GM18519 (cell line): ENCODE results near the gene GLYATL2.

ENCODE experiments used
- ATAC-seq: cut with Tn5 transposase; IDR thresholded peaks from one replicate; pipeline ENCODE4 v1.9.1; 2021; ENCODE audit warnings: mild to moderate bottlenecking, moderate library complexity; ENCODE audit not compliant: unreplicated experiment, low FRiP score

GLYATL2 gene

GRCh38 chr11:58801974-58802545 is 42.4 kb downstream of the GLYATL2 start:
- no peak for ATAC-seq

DNA sequence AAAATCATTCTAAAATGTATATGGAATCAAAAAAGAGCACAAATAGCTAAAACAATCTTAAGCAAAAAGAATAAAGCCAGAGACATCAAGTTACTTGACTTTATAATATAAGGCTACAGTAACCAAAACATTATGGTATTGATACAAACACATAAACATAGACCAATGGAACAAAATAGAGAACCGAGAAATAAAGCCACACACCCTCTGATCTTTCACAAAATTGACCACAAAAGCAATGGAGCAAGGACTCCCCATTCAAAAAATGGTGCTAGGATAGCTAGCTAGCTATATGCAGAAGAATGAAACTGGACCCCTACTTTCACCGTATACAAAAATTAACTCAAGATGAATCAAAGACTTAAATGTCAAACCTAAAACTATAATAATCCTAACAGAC is 43.2 kb downstream of the GLYATL2 start:
- ATAC-seq = no peak

- ATAC-seq = no peak
Observed at GRCh38 chr11:58796333-58796732, 48.2 kb downstream of the GLYATL2 start.

DNA sequence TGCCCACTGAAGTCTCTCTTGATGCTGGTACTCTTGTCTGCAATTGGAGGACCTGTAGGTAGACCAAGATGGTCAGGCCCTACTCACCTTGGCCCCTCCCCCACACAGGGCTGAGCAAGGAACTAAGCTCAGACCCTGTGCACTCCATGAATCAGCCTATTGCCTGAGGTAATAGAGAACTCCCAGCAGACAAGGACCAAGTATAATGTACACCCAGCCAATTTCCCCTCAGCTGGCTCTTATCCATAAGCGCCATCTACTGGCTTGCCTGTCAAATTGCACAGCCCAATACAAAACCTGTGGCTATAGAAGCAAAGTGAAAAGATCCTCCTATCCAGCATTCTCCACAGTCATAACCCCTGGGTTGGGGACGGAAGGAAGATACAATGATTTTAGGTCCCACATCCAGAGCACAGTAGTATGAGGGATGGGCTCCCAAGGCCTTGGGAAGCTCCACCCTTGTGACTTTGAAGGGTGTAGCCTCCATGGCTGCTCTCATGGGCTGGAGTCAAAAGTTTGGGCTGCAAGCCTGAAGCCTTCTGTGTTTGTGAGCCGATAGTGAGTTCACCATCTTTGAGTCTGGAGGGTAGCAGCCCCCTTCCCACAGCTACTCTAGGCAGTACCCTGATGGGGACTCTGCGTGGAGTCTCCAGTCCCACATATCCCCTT is 56.0 kb downstream of the GLYATL2 start:
- ATAC-seq = peak; percentile 95

DNA sequence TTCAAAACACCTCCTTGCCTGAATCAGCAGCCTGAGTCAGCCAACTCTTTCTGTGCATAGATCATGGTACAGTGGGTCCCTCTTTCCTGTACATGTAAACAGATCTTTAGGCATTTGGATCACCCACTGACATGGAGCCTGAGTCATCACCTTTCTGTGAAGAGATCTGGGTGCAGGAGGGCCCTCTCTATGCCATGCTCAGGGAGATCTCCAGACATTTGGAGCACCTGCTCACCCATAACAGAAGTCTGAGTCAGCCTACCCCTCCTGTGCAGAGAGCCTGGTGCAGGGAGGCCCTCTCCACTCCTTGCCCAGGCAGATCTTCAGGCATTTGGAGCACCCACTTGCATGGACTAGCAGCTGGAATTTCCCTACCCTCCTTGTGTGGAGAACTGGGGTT is 56.6 kb downstream of the GLYATL2 start:
- ATAC-seq = no peak

- no peak for ATAC-seq
Observed at GRCh38 chr11:58786693-58787092, 57.8 kb downstream of the GLYATL2 start.

DNA sequence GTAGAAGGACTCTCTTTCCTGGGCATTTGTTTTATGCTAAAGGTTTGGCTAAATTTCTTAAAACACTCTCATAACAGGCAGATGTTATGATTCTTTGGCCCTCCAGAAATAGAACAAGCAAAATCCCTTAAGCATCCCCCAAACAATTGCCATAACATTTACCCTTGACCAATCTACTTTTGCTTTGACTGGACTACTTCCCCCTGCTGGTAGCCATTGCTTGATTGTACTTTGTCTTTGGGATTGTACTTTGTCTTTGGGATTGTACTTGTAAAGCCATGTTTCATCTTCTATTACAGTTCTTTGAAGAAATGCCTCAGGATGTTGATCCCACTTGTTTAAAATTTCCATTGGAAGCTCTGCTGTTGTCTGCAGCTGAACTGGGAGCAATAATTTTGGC is 59.5 kb downstream of the GLYATL2 start:
- ATAC-seq = no peak
